Stimulated activated CD4-positive, alpha-beta T cell treated with anti-CD3 and anti-CD28 coated beads, Interleukin-15, amount 100 ng/mL, for 24 hours (primary cell): ENCODE data around the gene TSPYL4.

ENCODE experiments used
- DNase-seq: peaks from one replicate; pipeline ENCODE4 v3.0.0-alpha.2; 2020

Gene TSPYL4

DNA sequence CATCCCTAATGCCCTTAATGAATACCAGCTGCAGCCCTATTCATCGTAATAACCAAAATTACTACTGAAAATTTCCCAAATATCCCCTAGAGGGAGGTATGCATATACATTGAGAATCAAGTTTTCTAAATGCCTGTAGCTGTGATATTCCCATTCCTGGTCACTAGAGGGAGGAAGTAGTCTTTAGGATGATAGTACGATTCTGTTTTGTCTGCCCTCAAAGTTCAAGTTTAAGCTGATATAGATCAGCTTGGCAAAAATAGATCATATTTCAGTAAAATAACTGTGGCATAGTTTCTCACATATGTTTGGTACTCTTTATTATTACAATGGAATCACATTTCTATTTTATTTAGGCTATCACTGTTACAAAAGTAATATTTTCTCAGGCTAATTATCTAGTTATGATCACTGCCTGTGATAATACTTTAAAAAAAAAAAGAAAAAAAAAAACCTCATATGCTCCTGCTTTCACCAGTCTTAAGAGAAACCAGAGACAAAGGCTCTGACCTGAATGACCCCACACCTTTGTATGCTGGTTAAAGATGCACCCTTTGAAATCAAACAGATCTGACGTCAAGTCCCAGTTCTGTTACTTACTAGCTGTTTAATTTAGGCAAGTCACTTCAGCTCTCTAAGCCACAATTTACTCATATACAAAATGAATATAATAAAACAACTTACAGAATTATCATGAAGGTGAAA is 14.9 kb upstream of the TSPYL4 start:
- no peak for DNase-seq

DNA sequence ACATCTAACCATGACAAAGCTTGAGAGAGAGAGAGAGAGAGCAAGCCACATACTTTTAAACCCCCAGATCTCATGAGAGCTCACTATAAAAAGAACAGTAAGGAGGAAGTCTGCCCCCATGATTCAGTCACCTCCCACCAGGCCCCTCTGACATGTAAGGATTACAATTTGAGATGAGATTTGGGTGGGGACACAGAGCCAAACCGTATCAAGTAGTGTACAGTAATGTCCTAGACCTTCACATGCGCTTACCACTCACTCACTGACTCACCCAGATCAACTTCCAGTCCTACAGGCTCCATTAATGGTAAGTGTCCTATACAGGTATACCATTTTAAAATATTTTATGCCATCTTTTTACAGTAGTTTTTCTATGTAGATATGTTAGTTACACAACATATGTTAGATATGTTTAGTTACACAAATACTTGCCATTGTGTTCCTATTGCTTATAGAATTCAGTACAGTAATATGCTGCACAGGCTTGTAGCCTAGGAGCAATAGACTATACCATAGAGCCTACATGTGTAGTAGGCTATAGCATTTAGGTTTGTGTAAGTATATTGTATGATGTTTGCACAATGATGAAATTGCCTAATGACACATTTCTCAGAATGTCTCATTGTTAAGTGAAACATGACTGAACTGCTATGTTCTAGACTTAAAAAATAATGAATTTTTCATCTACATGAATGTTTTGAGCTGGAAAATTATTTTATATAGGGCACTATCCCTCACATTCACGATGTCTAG is 14.1 kb upstream of the TSPYL4 start:
- DNase-seq, result no peak

DNA sequence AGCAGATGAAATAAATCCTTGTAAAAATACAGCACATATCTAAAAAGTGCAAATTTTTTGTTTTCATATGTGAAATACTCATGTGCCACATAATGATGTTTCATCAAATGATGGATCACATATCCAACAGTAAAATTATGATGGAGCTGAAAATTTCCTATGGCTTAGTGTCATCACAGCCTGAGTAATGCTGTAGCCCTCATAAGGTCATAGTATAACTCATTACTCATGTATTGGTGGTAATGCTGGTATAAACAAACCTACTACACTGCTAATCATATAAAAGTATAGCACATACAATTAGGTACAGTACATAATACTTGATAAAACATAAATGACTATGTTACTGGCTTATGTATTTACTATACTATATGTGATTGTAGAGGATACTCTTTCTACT is 12.9 kb upstream of the TSPYL4 start:
- no peak for DNase-seq

DNA sequence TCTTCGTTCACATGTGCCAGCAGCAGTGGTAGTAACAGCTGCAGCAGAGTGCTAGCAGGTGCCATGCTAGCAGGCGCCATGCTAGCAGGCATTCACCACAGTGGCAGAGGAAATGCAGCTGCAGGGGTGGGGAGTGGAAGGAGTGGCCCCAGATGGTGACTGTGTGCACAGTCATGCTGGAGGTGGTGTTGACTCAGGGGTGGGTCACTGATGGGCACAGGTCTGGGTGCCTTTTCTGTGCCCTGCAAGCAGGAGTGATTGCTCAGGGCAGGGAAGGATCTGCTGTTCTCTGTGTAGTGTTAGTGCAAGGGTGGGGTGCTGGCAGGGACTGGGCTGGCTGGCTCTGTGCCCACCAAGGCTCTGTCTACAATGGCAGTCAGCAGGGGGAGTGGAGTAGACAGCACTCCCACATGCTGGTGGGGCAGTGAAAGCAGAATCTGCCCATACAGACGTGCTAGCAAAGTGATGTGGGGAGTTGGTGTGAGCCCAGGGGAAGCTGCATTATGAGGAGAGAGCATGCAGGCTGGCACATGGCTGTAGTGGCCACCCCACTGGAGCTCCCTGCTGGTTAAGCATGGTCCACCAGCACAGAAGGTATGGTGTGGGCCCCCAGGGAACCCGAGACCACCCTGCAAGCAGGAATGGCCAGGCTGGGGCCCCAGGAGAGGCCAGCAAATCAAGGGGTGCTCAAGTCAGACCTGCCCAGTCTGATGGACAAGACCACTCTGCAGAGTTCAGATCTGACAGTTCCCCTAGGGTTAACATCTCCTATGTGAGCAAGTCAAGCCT is 11.4 kb upstream of the TSPYL4 start:
- peak; percentile 27 for DNase-seq

DNA sequence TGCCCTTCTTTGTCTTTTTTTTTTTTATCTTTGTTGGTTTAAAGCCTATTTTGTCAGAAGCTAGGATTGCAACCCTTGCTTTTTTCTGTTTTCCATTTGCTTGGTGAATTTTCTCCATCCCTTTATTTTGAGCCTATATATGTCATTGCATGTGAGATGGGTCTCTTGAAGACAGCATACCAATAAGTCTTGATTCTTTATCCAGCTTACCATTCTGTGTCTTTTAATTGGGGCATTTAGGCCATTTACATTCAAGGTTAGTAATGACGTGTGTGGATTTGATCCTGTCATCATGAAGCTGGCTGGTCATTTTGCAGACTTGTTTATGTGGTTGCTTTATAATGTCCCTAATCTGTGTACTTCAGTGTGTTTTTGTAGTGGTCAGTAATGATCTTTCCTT is 9.5 kb upstream of the TSPYL4 start:
- no peak for DNase-seq

DNA sequence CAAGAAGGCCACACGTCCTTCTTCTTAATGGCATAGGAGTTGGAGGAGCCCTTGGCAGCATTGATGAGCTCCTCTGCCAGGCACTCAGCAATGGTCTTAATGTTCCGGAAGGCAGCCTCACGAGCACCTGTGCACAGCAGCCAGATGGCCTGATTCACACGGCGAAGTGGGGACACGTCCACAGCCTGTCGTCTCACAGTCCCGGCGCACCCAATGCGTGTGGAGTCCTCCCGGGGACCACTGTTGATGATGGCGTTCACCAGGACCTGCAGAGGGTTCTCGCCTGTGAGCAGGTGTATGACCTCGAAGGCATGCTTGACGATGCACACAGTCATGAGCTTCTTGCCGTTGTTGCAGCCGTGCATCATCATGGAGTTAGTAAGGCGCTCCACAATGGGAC is 4.6 kb upstream of the TSPYL4 start:
- DNase-seq, result no peak

DNA sequence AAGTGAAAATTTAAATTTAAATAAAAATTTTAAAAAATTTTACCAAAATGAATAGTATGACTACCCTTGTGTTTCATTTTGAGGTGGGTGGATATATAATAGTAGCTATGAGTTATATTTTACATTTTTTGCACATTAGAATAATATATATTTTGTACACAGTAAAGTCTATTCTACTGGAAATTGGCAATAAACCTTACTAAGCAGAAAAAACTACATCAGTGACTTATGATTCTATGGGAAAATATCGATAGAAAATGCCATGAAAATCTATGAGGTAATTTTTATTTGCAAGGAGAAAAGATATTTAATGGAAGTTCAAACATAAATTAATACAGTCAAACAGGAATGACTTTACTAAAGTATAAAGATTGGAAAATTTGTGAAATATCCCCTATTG is 2.8 kb upstream of the TSPYL4 start:
- DNase-seq, result no peak

DNA sequence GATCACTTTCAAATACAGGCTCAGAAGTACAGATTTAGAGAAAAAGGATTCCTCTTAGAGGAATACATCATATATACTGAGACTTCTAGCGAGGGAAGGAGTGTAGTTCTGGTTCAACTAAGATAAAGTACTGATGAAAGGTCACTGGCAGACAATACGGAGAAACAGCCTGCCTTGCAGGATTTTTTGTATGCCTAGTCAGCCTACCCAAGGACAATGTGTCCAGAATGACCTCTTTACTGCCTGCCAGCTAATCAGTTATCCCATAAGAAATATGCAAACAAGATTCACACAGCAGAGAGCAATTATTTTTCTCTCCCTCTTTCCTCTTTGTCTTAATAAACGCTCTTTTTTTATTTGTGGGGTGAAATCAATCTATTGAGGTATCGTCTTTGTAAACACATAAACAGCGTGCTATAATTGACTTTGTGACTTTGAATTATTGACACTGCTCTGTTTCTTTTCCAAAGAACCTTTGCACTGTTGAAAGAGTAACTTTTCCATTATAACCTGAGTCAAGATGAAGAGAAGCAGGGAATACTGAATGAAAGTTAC is 1.4 kb upstream of the TSPYL4 start:
- no peak for DNase-seq

DNA sequence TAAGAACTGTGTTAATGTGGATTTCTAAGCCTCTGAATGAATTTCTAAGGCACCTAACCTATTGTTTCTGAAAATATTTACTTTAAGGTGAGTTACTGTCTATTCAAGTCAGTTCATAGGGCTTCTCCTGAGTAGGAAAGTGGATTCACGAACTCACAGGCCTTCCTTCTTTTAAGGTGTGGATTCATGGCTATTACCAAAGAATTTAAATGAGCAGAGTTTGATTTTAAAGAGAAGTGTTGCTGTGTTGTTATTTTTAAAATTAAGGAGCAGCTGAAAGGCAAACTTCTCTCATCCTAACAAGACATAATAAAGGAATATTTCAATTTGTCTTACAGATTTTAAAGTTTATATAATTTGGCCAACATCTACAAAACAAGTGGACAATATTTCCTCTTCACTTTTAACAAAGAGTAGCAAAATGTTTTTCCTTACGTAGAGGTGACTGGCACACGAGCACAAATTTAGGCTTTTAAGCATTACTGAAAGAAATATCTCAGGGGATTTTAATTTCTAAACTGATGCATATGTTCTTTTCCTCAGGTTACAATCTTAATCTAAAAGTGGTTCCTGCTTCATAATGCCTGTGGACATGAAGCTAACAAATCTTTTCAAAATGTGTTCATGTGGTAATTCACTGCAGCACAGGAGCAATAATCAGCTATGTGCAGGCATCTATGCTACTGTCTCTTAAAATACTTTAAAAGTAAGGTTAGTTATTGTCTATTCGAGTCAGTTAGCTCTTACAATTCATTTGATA is 602 bp upstream of the TSPYL4 start:
- no peak for DNase-seq

DNA sequence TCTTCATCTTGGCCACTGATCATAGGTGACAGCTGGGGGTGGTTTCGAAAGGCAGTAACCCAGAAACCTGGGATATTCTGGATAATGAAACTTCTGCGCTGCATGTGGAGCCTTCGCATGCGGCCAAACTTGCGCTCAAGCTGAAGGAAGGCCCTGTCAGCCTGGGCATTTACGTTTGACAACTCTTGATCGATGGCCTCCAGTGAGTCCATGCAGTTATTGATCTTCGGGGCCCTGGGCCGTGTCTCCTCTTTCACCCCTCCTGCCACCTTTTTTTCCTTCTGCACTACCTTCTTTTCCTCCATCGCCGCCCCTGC is 729 bp downstream of the TSPYL4 start:
- no peak for DNase-seq

DNA sequence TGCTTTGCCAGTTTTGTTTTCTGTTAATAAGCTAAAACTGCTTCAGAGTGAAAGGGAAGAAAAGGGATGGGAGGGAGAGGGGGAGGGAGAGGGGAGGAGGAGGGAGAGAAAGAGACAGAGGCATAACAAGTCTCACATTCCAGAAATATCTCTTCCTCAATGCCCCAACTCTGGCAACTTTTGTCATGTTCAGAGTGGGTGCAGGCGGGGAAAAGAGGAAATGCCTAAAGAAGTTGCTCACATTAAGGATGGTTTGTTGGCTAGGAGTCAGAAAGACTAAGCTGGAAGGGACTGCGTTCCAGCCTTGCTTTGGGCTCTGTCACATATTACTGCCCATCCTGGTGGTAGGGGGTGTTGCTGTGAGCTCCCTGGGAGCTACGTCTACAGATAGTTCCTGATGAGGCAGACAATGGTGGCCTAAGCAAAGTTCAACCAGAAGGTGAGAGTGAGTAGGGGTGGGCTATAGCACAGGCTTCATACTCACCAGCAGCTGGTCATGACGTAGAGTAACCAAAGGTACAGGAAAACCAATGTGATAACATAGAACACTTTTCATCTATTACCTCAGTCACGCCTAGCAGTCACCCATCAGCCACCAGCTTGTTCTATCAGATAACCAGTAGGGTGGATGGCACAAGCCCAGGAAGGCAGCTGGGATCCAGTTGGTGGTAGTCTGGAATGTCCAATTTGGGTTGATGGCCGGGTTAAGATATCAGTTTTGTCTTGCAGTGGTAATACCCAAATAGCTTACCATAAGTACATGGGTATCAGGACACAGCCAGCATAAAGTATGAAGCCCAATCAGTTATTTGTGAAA is 2.1 kb downstream of the TSPYL4 start:
- no peak for DNase-seq

DNA sequence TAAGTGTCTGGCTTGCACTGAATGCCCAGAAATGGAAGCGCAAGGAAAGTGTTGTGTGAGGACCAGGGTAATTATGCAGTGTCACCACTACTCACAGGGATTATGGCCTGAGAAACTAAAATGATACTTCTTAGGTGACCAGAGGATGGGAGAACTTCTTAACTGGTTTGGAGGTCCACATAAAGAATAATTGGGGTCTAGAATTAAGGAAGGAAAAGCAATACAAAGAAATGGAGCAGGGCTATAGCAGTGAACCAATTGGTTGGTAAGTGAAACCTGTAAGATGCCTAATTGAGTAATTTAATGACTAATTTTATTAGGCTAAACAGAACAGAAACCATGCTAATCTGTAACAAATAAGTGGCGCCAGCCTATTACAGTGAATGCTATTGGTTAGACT is 5.3 kb downstream of the TSPYL4 start:
- no peak for DNase-seq

DNA sequence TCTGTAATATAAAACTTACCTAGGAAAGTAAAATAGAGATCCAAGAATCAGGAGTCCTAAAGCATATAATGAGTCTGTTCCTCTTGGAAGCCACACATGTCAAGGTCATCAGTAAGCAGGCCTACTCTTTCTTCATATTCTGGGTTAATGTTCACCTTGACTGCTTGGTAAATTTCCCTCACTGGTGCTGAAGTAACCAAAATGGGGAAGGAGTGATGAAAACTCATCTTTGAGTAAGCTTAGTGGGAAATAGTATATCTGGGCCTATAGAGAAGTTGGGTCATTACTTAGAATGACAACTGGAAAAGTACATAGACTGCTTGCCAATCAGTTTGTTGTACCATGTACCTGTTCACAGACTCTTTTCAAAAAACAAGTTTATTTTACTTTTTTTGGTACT is 6.6 kb downstream of the TSPYL4 start:
- DNase-seq, result no peak

DNA sequence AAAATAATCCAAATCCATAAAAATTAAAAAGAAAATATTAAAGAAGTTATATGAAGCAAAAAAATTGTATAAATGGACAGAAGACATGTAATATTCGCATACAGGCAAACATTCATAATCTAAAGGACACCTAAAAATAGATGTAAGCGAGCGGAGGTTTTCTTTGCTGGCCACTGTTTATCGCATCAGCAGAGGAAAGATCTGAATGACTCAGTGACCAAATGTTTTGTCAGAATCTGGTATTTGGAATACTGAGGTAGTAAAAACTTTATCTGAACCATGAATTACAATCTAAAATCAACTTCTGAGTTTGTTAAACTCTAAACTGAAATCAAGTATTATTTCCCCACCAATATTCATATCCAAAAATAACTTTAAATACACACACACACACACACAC is 7.8 kb downstream of the TSPYL4 start:
- no peak for DNase-seq

DNA sequence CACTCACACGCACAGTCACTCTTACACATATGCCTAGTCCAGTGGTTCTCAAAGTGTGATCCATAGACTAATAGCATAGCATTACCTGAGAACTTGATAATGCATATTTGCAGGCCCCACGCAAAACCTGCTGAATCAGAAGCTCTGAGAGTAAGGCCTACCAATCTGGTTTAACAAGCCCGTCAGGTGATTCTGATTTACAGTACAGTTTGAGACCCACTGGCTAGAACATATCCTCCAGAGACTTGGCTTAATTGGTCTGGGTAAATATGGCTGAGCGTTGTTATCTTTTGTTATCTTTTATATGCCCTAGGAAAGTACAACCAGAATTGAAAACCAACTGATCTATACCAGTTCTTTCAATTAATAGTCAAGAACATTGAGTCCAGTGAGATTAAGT is 9.6 kb downstream of the TSPYL4 start:
- no peak for DNase-seq

DNA sequence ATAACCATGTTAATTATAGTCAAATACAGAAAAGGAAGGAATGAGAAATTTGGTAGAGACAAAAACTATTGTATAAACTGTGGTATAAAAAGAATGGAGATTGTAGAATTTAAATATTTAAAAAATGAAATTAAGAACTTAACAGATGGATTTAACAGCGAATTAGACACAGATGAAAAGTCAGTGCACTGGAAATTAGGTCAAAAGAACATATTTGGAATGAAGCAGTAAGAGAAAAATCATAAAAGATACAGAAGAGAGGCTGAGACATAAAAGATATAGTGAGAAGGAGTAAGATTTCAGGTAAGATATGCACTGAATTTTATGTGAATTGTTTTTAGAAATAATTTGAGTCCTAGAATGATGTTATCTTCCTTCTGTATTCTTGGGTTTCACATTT is 14.0 kb downstream of the TSPYL4 start:
- DNase-seq, result no peak

DNA sequence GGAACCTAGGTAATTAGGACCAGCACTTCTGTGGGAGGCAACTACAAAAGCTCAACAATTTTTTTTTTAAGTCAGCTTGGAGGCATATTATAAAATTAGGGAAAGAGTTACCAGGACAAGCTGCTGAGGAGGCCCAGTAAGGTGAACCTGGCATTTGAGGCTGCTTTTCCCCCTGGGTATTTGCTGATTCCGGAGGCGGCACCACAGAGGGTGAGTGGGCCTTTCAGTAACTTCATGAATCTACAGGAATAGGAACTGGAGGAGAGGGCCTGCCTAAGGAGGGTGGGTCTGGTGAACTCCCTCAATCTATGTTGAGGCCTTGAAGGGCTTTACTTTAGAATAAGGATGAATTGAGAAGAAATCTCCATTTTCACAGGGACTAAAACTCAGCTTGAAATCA is 14.6 kb downstream of the TSPYL4 start:
- no peak for DNase-seq

DNA sequence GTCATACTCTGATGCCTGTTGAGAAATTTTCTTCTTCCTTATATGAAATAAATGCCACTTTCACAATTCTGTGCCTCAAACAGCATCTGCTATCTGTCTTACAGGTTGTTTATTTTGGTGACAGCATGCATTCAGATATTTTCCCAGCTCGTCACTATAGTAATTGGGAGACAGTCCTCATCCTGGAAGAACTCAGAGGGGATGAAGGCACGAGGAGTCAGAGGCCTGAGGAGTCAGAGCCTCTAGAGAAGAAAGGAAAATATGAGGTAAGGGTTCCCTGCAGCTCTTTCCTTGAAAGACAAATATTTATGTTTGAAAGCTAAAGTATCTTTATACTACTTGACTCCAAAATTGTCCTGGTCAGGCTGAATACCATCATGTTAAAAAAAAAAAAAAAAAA is 15.8 kb downstream of the TSPYL4 start:
- no peak for DNase-seq

DNA sequence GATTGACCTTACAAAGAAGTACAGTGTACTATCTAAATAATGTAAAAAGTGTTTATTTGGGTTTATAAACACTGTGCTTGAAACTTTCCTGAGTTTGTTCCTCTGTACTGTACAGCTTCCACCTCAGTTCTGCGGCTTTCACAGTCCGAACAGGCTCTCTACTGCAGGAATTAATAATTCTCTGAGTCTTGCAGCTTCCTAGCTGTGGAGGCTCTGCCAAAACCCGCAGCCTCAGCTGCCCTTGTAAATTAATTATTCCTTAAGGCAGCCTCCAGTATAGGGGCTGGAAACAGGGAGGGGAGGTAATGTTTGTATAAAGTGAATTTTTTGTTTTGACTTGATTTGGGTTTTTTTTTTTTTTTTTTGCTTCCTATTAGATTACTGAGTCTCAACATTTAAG is 19.2 kb downstream of the TSPYL4 start:
- no peak for DNase-seq

DNA sequence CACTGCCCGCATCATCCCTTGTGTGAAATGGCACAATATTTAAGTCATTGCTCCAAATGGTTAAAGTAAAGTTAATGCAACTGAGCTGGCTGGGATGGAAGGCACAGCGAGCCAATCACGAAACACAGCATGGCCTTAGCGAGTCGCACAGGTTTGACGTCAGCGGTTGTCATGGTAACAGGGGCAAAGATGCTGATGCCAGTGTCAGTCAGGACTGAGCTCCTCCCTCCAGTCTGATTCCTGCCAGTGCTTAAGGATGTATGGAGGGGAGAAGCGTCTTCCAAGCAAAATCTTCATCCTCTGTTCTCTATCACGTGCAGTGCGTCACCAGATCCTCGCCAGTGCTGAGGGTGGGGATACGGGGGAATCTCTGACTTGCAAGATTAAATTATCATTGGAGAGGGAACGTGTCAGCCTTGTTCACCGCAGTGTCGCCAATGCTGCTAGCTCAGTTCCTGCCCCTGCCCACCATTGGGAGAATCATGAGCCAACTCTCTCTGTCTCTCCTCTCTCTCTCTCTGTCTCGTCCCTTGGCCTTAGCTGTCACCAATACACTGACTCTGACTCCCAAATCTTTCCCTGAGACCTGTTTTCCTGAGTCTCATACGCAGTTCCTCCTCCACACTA is 24.5 kb downstream of the TSPYL4 start:
- peak; percentile 27 for DNase-seq

DNA sequence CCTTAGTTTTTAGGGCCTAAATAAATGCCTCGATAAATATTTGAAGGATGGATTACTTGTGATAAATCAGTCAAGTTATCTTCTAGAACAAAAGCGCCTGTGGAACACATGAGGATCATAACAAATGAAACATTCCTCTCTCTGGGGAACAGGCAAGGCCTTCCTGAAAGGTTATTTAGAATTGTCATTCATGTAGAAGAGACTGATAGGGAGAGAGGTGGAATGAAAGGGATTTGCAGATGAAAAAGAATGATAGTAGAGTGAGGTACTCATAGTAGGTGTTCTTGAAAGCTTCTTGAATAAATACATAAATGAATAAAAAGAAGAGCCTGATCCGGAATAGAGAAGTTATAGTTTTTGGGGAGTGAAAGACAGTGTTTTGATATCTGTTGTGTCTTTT is 30.5 kb downstream of the TSPYL4 start:
- no peak for DNase-seq

DNA sequence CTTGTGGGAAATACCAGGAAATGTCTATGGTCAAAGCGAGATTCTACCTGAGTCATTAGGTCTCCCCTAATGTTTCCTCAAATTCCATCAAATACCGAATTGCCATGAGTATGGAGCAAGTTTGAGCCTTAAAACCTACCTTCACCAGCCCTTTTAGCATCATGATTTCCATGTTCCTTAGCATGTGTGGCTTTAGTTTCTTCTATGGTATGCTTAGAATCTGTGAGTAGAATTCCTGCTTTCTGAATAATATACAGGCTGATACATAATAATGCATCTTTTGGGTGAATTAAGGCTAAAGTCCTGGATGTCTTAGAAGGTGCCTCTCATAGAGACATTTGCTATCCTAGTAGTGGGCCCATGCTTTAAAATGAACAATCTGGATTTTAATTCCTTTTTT is 32.0 kb downstream of the TSPYL4 start:
- DNase-seq, result no peak
